ENCODE results near the gene SZT2. TPM values are rescaled to one million over a fixed set of nuclear protein-coding genes. Genes with fewer than 3 reads are reported as not detected.
"Not testable (repeated sequence)": the region's sequence is repeated elsewhere in the genome, so short reads cannot be mapped to it uniquely, and the experiment has no call there.

Gene SZT2
- total RNA-seq, 1 experiment from 2014 or later, result 14.4 TPM

DNA sequence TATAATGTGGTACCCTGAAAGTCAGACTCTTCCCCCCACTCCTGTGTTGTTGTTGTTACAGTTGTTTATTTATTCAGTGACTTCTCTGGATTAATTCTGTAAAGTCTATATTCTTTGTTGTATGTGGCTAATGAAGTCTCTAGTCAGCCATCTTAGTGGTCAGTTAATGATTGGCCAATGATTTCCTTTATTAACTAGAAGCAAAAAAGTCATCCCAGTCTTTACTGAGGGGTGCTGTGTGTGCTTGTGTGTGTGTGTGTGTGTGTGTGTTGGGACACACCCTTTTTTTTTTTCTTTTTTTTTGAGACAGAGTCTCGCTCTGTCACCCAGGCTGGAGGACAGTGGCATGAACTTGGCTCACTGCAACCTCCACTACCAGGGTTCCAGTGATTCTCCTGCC lies 101.4 kb downstream of the SZT2 start:
- DNase-seq (ENCODE audit: low read depth), result no peak

GRCh38 chr1:43492826-43493225 lies 103.1 kb downstream of the SZT2 start:
- DNase-seq (ENCODE audit: low read depth), result no peak

- peak; percentile 77 for DNase-seq (ENCODE audit: low read depth)
Observed at GRCh38 chr1:43493661-43494450, 104.2 kb downstream of the SZT2 start.

GRCh38 chr1:43495204-43495603 lies 105.5 kb downstream of the SZT2 start:
- no peak for DNase-seq (ENCODE audit: low read depth)

GRCh38 chr1:43499898-43500297 lies 110.2 kb downstream of the SZT2 start:
- DNase-seq (ENCODE audit: low read depth), result no peak

DNA sequence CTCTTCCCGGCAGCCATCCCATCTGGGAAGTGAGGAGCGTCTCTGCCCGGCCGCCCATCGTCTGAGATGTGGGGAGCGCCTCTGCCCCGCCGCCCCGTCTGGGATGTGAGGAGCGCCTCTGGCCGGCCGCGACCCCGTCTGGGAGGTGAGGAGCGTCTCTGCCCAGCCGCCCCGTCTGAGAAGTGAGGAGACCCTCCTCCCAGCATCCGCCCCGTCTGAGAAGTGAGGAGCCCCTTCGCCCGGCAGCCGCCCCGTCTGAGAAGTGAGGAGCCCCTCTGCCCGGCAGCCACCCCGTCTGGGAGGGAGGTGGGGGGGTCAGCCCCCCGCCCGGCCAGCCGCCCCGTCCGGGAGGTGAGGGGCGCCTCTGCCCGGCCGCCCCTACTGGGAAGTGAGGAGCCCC lies 112.1 kb downstream of the SZT2 start:
- DNase-seq (ENCODE audit: low read depth), result not testable (repeated sequence)

DNA sequence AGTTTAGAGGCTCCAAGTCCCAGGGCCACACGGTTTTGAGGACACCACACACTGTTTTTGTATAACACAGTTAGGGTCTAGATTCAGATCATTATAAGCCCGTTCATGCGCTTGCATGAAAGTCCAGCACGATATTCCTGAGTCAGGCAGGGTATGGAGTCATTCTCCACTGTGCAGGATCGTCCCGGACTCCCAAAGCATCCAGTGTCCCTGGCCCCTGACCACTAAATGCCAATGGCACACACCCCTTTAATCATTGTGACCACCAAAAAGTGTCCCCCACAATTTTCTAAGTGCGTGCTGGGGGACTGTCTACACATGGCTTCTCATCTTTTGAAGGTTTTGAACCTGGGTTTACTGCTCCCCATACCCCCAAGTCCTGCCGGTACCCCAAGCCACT lies 113.8 kb downstream of the SZT2 start:
- DNase-seq (ENCODE audit: low read depth), result no peak

Other genes starting within 250 kb of the SZT2 start
- gene EBNA1BP2, start 217.6 kb upstream of the SZT2 start, total RNA-seq (2014; rRNA removed), result 111 and 122 TPM in 2 replicates
- not detected in 2 replicates for gene CFAP57, start 217.6 kb upstream of the SZT2 start, total RNA-seq (2014; rRNA removed)
- gene TMEM125, start 119.9 kb upstream of the SZT2 start, total RNA-seq (2014; rRNA removed), result not detected in 2 replicates
- not detected in 2 replicates for gene C1orf210, start 104.3 kb upstream of the SZT2 start, total RNA-seq (2014; rRNA removed)
- 0.11 and 0.58 TPM in 2 replicates for gene TIE1, start 88.9 kb upstream of the SZT2 start, total RNA-seq (2014; rRNA removed)
- not detected in 2 replicates for gene MPL, start 52.1 kb upstream of the SZT2 start, total RNA-seq (2014; rRNA removed)
- gene CDC20, start 30.9 kb upstream of the SZT2 start, total RNA-seq (2014; rRNA removed), result 203 and 206 TPM in 2 replicates
- gene ELOVL1, start 21.9 kb upstream of the SZT2 start, total RNA-seq (2014; rRNA removed), result 84.8 and 88.4 TPM in 2 replicates
- 31.5 and 31.7 TPM in 2 replicates for gene MED8, start 99 bp upstream of the SZT2 start, total RNA-seq (2014; rRNA removed)
- 32.8 and 32.9 TPM in 2 replicates for gene HYI, start 64.0 kb downstream of the SZT2 start, total RNA-seq (2014; rRNA removed)
- 12.8 and 13.7 TPM in 2 replicates for gene PTPRF, start 141.0 kb downstream of the SZT2 start, total RNA-seq (2014; rRNA removed)

Data from LHCN-M2 (cell line).